H1 (cell line): ENCODE data around the gene DDX3X. TPM values are rescaled to one million over a fixed set of nuclear protein-coding genes. Genes with fewer than 3 reads are reported as not detected.

Experiments used
- BCL11A ChIP-seq, 2 experiments: IDR thresholded peaks; one replicate each; pipeline ENCODE4 v1.6.1; 2011; ENCODE audit warnings: low read depth in 2 of 2, low read length in 2 of 2, mild to moderate bottlenecking in 2 of 2
- POU5F1 ChIP-seq: IDR thresholded peaks from 2 replicates; pipeline ENCODE4 v1.6.1; 2011; ENCODE audit warnings: low read depth, mild to moderate bottlenecking, low read length, moderate library complexity
- polyA plus RNA-seq, 7 experiments: library from polyadenylated mRNA; depleted of rRNA in 3 of 7; stranded (reverse) in 5 of 7; unstranded in 2 of 7; fragments of >200 nt in 5 of 7; fragments of 200-250 nt in 2 of 7; gene quantifications; 1 replicate in 5 of 7; 2 replicates in 1 of 7; 4 replicates in 1 of 7; pipeline versions ENCODE4 v1.2.1 to v1.2.3, GENCODE V29; 2011 to 2013; ENCODE audit warnings: missing spikeins in 2 of 7, mixed read lengths in 2 of 7
- total RNA-seq: library from RNA; stranded (reverse); fragmentation: NEBNext Ultra II Directional; extraction: Animal tissue kit (Norgen Biotek cat#: 25700); gene quantifications from 2 replicates; pipeline ENCODE4 v1.2.1, GENCODE V29; 2021

The DDX3X gene
- total and polyA plus RNA-seq, 2 of the 8 experiments (the other 6 are each of a cell fraction or from before 2014, with no cell fraction given) = 39.4 to 291 TPM

DNA sequence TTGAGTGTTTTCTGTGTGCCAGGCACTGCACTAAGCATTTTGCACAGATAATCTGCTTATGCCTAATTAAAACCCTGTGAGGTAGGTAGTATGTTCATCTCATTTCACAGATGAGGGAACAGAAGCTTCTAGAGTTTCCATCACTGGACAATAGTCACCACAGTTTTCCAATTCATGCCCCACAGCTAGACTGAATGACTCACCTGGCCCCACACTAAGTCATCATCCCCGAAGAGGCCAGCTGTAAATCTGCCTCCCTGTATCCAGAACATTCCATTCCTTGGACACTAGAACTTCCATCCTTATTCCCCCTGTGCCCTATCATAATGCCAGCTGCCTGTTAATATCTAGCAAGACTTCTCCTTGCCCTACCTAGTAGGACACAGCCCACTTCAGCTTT, 72.2 kb downstream of the DDX3X start (continued):
- TF ChIP-seq BCL11A (IDR thresholded peaks at IDR 0.05; ENCODE audit: low read depth in 2 of 2, low read length in 2 of 2) = no peak
- TF ChIP-seq POU5F1 = no peak
